ENCODE results near the gene PLPP6.

PLPP6 gene

DNA sequence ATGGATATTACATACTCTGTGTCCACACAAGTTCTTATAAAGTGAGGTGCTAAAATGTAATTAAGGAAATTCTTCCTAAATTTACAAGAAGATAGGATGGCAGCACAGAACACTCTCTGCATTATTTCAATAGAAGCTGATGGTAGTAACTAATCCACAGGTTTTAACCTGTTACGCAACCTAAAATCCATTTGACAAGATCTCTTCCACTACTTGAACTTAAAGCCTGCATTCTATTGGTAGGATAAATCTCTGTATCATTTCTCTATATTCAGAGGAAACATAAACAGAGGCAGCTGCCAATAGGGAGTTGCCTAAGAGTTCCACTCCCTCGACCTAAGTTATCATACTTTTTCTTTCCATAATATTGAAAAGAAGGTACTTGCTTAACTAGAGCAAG, 38.8 kb downstream of the PLPP6 start:
- no peak for DNase-seq

DNA sequence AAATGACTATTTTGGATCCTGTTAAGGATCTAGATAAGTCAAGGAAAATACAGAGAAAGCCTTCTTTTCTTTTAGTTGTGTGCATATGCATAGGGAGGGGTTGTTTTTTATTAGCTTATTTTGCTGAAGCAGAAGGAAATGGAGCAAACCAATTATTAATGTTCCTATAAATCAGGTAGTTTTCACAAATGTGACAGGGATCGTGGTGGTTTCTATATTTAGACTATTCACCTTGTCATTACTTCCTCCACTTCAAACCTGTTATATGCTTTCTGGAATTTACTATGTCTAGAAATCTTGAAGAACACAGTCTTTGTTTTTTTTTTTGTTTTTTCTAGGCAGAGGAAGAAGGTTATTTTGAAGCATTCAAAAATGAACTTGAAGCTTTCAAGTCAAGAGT, 39.4 kb downstream of the PLPP6 start:
- DNase-seq, result no peak

DNA sequence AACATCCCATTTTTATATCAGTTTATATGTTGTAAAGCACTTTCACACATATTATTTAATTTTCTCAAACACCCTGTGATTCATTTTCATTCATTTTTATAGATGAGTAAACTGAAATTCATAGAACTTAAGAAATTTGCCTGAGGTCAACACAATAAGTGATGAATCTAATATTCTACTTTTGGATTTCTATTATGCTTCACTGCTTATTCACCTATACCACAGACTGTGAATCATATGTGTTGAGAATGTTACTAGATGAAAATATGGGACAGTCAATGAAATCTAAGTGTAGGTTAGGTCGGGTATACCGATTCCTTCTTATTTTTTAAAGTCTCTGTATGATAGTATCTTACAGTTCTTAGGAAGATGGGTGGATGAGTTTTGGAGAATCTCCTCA, 42.0 kb downstream of the PLPP6 start:
- DNase-seq, result no peak

DNA sequence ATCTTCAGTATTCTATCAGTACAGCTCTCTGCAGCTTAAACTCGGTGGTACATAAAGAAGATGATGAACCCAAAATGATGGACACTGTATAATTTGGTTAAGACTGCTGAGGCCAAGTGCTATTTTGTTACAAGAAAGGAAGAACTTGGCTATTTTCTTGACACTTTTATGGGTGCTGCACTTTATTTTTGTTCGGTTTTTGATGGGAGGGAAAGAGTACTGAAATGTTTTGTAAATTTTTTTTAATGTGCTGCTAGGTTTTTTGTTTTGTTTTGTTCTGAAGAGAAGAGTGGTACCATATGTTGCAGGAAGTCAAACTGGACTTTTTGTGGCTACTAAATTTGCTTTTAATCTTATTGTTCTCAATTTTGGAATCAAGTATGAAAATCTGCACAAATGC, 43.9 kb downstream of the PLPP6 start:
- no peak for DNase-seq

DNA sequence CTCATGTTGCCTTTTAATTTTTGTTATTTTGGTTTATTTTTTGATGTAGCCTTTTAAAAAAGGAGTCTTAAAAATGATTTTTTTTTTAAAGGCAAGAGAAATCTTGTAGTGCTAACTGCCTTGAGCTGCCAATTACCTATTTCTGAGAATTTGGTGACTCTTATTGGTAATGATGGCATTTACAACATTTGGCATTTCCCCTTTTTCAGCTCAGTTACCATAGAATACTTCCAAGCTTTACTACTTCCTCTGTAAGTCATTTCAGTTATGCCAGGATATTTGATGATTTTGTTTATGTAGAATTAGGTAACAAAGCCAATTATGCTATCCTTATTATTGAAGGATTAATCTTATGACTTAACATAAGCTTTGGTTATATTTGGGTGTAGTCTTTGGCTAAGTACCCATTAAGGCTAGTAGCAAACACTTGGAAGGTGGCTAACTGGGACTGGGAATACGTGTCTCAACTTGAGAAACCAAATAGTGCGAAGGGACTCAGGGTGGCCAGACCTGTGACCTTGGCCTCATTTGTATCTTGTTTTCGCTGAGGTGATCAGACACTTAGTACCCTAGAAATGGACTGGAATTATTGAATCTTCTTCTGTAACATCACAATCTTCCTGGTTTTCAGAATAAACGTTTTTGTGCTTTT, 45.0 kb downstream of the PLPP6 start:
- no peak for DNase-seq

DNA sequence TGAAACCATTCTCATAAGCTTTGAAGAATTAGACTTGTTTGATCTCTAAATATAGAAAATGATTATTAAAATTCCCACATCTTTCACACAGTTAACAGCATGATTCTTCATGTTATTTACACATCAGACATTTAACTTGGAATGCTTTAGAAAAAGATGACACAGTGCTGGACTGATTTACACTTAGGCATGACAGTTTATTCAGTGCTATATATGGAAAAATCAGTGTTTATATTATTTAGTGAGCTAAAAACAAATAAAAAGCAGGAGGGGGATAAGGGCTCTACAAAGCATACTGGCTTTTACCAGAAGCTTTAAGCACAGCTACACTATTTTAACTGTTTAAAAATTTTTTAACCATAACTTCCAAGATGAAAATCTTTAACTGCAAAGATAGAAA, 47.3 kb downstream of the PLPP6 start:
- DNase-seq, result no peak

DNA sequence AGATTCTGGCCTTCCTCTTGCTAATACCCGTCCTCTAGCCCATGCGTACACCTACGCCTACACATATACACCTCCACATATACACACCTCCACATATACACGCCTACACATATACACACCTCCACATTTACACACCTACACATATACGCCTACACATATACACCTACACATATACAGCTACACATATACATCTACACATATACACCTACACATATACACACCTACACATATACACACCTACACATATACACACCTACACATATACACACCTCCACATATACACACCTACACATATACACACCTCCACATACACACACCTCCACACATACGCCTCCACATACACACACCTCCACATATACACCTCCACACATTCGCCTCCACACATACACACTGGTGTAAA, 51.8 kb downstream of the PLPP6 start:
- DNase-seq, result no peak

DNA sequence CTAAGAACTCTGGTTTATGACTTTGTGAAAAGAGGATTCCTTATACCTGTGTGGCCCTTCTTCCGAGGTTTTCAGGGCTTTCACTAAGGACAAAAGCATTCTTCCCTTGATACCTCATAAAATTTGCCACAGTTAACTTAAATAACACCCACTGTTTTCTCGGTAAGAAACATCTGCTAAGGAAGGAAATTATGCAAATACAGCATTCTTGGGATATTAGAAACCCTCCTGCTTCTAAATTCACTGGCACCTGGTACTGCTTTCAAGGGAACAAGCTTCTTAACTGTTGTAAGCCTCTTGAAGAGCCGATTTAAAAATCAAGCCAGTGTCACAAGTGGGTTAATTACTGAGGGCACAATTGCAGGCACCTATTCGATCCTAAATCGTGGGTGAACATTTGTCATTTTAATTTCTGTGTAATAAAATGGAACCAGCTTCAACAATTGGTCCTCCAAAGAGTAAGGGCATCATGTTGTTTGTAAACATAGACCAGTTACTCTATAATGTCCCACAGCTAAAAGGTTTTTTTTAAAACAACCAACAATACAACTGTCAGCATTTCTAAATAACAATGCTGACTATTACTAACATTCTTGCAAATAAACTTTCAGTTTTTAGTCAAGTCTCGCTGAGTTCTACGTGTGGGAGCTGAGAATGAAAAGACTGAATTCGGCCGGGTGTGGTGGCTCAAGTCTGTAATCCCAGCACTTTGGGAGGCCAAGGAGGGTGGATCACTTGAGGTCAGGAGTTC, 52.3 kb downstream of the PLPP6 start:
- no peak for DNase-seq
